Measurements from ENCODE around the gene WDR33.

WDR33 gene

GRCh38 chr2:127695491-127696472, 115.2 kb downstream of the WDR33 start:
- DNase-seq (ENCODE audit: low read depth, low spot score): no peak

- DNase-seq (ENCODE audit: low read depth, low spot score): no peak
Measured at GRCh38 chr2:127694986-127695385, 116.0 kb downstream of the WDR33 start.

- no peak for DNase-seq (ENCODE audit: low read depth, low spot score)
Measured at GRCh38 chr2:127690696-127691095, 120.3 kb downstream of the WDR33 start.

DNA sequence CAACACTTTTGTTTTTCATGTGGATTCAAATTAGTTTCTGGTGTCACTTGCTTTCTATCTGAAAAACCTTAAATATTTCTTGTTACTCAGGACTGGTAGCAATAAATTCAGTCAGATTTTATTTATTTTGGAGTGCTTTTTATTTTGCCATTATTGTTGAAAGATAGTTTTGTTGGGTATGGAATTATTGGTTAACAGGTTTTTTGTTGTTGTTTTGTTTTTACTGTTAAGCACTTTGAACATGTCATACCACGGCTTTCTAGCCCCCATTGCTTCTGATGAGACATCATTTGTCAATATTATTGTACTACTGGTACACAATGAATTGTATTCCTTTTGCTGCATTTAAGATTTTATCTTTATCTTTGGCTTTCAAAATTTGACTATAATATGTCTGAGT, 122.6 kb downstream of the WDR33 start:
- DNase-seq (ENCODE audit: low read depth, low spot score): no peak

DNA sequence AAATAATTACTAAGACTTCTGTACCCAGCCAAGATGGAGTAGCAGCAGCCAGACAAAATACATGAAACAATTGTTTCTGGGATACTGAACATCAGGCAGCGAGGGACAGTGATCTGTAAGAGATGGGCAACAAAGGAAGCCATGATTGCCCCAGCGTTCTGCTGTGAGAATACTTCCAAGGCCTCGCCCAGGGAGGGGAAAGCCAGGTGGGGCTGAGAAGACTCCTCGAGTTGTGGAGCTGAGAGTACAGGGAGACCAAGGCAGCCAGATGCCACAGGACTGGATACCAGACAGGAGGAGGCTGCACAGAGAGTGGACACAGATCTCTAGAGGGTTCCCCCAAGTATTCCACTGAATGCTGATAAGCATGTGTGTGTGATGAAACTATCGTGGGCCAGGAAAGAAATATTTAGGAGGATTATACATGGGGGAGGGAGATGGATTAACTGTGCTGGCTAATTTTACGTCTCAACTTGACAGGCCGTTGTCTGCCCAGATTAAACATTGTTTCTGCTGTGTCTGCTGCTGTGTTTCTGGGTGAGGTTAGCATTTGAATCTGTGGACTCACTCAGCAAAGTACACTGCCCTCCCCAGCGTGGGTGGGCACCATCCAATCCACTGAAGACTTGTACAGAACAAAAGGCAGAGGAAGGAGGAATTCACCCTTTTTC, 125.4 kb downstream of the WDR33 start:
- no peak for DNase-seq (ENCODE audit: low read depth, low spot score)

- no peak for DNase-seq (ENCODE audit: low read depth, low spot score)
Measured at GRCh38 chr2:127683757-127684156, 127.2 kb downstream of the WDR33 start.

DNA sequence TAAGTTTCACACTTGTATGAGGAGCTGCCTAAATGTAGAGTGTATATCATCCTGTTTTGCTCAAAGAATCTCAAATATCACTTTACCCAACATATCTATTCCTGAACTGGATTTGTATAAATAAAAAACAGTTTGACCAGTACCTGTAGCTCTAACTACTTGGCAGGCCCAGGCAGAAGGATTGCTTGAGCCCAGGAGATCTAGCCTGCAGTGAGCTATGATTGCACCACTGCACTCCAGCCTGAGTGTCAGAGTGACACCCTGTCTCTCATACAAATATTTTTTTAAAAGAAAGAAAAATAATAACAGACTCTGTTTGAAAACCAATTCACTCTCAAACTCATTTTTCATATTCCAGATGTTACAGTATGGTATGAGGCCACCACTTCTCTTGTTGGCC, 127.9 kb downstream of the WDR33 start:
- no peak for DNase-seq (ENCODE audit: low read depth, low spot score)

GRCh38 chr2:127681976-127682857, 128.8 kb downstream of the WDR33 start:
- DNase-seq (ENCODE audit: low read depth, low spot score): no peak

GRCh38 chr2:127681288-127681804, 129.6 kb downstream of the WDR33 start:
- no peak for DNase-seq (ENCODE audit: low read depth, low spot score)

DNA sequence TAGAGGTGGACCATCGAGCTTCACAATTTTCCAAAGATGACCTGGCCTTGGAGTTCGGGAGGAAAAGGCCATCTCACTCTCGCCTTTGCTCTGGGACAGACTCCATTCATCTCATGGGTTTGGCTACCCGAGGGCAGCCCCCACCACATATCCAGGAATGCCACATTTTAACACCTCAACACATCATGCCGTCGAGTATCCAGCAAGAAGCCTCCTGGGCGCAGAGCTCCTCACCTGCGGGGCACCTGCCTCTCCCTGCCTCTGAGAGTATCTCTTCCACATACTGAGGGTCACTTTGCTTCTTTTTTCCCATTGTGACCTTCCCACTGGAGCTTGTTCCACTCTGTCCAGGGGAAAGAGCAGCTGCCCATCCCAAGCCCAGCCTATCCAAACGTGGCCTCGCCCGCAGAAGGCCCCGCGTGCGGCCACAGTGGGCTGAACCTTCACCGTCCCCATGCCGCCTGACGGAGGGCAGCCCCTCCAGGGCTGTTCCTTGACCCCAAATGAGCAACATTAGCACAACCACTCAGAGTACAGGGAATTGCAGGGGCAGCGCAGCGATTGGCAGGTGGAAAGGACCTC, 130.2 kb downstream of the WDR33 start:
- no peak for DNase-seq (ENCODE audit: low read depth, low spot score)

- DNase-seq (ENCODE audit: low read depth, low spot score): no peak
Measured at GRCh38 chr2:127679680-127680361, 131.2 kb downstream of the WDR33 start.

GRCh38 chr2:127678991-127679390, 132.0 kb downstream of the WDR33 start:
- no peak for DNase-seq (ENCODE audit: low read depth, low spot score)

GRCh38 chr2:127678531-127678930, 132.4 kb downstream of the WDR33 start:
- no peak for DNase-seq (ENCODE audit: low read depth, low spot score)

- DNase-seq (ENCODE audit: low read depth, low spot score): no peak
Measured at GRCh38 chr2:127676906-127677305, 134.1 kb downstream of the WDR33 start.

DNA sequence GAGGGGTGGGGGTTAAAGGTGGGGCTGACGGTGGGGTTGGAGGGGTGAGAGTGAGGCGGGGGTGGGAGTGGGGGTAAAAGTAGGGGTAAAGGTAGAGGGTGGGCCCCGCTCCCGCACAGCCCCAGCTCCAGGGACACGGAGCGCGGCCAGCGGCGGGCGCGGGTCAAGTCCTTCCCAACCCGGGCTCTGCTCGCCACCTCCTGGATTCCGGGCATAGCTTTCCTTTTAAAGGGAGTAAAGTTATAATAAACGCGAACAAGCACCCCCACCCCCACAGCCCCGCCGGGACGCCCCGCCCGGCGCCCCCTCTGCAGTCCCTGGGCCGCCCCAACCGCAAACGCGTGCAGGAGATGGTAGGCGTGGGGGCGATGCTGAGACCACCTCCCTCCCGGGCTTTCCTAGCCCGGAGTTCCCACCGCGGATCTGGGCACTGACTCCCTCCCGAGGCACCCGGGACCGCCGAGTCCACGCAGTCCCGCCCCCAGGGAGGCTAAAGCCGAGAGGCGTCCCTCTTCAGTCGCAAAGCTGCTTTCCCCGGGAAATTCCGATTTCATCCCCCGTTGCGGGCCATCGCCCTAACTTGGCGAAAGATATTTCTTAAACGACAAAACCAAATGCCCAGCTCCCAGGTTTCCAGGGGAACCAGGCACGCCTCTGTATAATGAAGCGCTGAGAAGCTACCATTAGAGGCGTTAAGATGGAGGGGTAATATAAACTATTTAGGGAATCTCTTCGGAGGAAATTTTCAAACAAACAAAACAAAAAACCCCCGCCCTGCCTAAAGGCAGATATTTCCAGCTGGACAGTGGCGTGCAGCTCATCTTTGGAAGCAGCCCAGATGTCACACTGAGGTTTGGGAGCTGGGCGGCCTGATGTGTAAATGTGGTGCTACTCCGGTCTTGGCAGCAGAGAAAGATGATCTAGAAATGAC, 135.4 kb downstream of the WDR33 start, which contains the start of gene LIMS2:
LIMS2 (minus strand) TSS at position 200 of the 931 bp plus-strand sequence. CDS start 506 bp downstream, outside the sequence.
- no peak for DNase-seq (ENCODE audit: low read depth, low spot score)

GRCh38 chr2:127674241-127675209, 136.4 kb downstream of the WDR33 start:
- DNase-seq (ENCODE audit: low read depth, low spot score): no peak

DNA sequence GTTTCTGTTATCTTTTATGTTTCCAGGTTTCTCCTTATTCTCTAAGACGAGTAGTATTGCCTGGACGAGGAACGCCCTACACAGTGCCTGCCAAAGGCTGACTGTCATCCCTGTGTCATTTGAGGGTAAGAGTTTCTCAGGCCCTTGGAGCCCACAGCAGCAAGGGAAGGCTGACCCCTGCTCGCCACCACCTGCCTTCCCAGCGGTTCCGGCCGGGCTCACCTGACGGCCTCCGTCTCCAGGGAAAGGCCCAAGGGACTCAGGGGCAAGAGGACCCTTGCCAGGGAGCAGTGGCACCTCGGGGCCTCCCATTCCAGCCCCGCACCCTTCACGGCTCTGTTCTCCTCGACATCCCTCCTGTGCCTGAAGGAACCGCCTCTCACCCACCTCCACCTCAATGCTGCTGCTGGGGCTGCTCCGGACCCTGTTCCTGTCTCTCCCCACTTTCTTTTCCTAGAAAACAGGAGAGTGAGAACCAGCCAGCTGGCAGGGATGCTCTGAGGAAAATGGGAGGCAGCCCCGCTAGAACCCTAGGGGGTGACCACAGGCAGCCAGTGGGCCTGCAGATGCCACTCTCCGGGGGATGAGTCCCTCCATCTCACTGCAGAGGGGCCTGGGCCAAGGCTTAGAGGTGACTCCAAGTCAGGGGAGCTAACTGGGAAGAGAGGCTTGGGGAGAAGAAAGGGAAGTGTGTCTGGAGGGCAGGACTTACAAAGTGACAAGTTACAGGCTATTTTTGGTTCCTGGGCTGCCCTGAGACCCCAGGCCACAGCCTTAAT, 137.5 kb downstream of the WDR33 start:
- no peak for DNase-seq (ENCODE audit: low read depth, low spot score)

All from activated naive CD8-positive, alpha-beta T cell treated with anti-CD3 and anti-CD28 coated beads, Interleukin-2, amount 50 U/mL, for 16 hours (primary cell).